Endodermal cell (in vitro differentiated cells): Measurements from ENCODE around the gene ZMIZ1. TPM values are rescaled to one million over a fixed set of nuclear protein-coding genes. Genes with fewer than 3 reads are reported as not detected.

Source experiments
- DNase-seq: peaks from one replicate; pipeline ENCODE4 v3.0.0-alpha.2; 2017
- H3K27ac ChIP-seq: 2 replicates; pipeline ENCODE4 v1.5.1; 2013; ENCODE audit warnings: mild to moderate bottlenecking, low read depth, low read length, moderate library complexity
- H3K27me3 ChIP-seq: 2 replicates; pipeline ENCODE4 v1.6.1; 2013; ENCODE audit warnings: mild to moderate bottlenecking, low read length, moderate library complexity; ENCODE audit not compliant: insufficient read depth, control insufficient read depth, poor library complexity, severe bottlenecking
- H3K36me3 ChIP-seq: 2 replicates; pipeline ENCODE4 v1.7.0; 2013; ENCODE audit warnings: mild to moderate bottlenecking, low read length, moderate library complexity; ENCODE audit not compliant: control insufficient read depth, insufficient read depth
- H3K4me1 ChIP-seq: one replicate; pipeline ENCODE4 v1.7.0; 2013; ENCODE audit warnings: low read length; ENCODE audit not compliant: control insufficient read depth, insufficient read depth
- H3K4me3 ChIP-seq: 2 replicates; pipeline ENCODE4 v1.5.1; 2013; ENCODE audit warnings: mild to moderate bottlenecking, low read length, moderate library complexity
- H3K9ac ChIP-seq: 2 replicates; pipeline ENCODE4 v1.6.1; 2013; ENCODE audit warnings: mild to moderate bottlenecking, low read length, moderate library complexity; ENCODE audit not compliant: poor library complexity, severe bottlenecking; ENCODE audit errors: extremely low read depth
- H3K9me3 ChIP-seq: 2 replicates; pipeline ENCODE4 v1.6.1; 2013; ENCODE audit warnings: mild to moderate bottlenecking, low read length, moderate library complexity; ENCODE audit not compliant: control insufficient read depth
- H3K27ac Mint-ChIP-seq: 2 replicates; pipeline ENCODE4 v1.8.0; 2020; ENCODE audit warnings: mixed read lengths
- H3K27me3 Mint-ChIP-seq: 2 replicates; pipeline ENCODE4 v1.8.0; 2021; ENCODE audit warnings: mild to moderate bottlenecking, mixed read lengths; ENCODE audit not compliant: insufficient read depth
- H3K36me3 Mint-ChIP-seq: 2 replicates; pipeline ENCODE4 v1.8.0; 2020; ENCODE audit warnings: low read depth, mixed read lengths
- H3K4me1 Mint-ChIP-seq: 2 replicates; pipeline ENCODE4 v1.8.0; 2020; ENCODE audit warnings: mixed read lengths
- H3K4me3 Mint-ChIP-seq: 2 replicates; pipeline ENCODE4 v1.8.0; 2020; ENCODE audit warnings: mild to moderate bottlenecking, moderate library complexity, mixed read lengths
- H3K9me3 Mint-ChIP-seq: 2 replicates; pipeline ENCODE4 v1.8.0; 2020; ENCODE audit warnings: mild to moderate bottlenecking, mixed read lengths
- CTCF ChIP-seq: fragments of 200-600 bp; sonication (generic); conservative IDR thresholded peaks from 2 replicates; pipeline ENCODE4 v1.5.0; 2021; ENCODE audit warnings: antibody characterized with exemption, mild to moderate bottlenecking
- WGBS, 2 experiments: methylation state at CpG; one replicate each; pipeline versions ENCODE4 v1.1.5 to v1.1.7; 2013; ENCODE audit warnings: missing lambda C conversion rate in 2 of 2, mixed read lengths in 1 of 2; ENCODE audit not compliant: insufficient coverage in 1 of 2, insufficient read length in 1 of 2; 5-methylcytosine and 5-hydroxymethylcytosine counted together
- total RNA-seq, 2 donors: library from RNA; stranded (reverse); fragmentation: NEBNext Ultra II Directional in 1 of 2; extraction: Animal tissue kit (Norgen Biotek cat#: 25700) in 1 of 2; gene quantifications; 2 replicates in 1 of 2; 3 replicates in 1 of 2; pipeline ENCODE4 v1.2.1, GENCODE V29; 2021

ZMIZ1 gene
- total RNA-seq, 2 donors from 2014 or later: 65.3 to 67.5 TPM

GRCh38 chr10:79143879-79144278 lies 75.1 kb downstream of the ZMIZ1 start:
- WGBS, 2 experiments: 94 to 97% methylated on average over 6 to 11 of the region's 11 CpGs
- H3K4me1 ChIP-seq: peaks cover 5% of the 10 kb centered on the region
- Mint-ChIP-seq H3K27ac (no peak overlapping the region), H3K4me1 (peaks cover 35% of the 10 kb centered on the region), H3K4me3 (no peak overlapping the region), H3K36me3 (peaks cover 42% of the 10 kb centered on the region), H3K9me3 (no peaks in the 10 kb centered on the region), H3K27me3 (no peaks in the 10 kb centered on the region)
- H3K4me3 ChIP-seq: no peak overlapping the region
- TF ChIP-seq CTCF: no peak
- H3K36me3 ChIP-seq: peaks cover 36% of the 10 kb centered on the region
- DNase-seq: no peak
- H3K9me3 ChIP-seq: no peaks in the 10 kb centered on the region
- H3K9ac ChIP-seq: no peak overlapping the region
- no peaks in the 10 kb centered on the region for H3K27me3 ChIP-seq
- H3K27ac ChIP-seq: no peak overlapping the region

- peak overlapping the region; percentile 36 for H3K27ac Mint-ChIP-seq
- WGBS, 2 experiments: 76 to 84% methylated on average over 8 to 12 of the region's 12 CpGs
- no peaks in the 10 kb centered on the region for H3K9me3 ChIP-seq
- H3K4me1 Mint-ChIP-seq: peaks cover 29% of the 10 kb centered on the region
- no peak for TF ChIP-seq CTCF
- no peak for DNase-seq
- peaks cover 11% of the 10 kb centered on the region for H3K4me1 ChIP-seq
- H3K4me3 Mint-ChIP-seq: no peak overlapping the region
- H3K36me3 ChIP-seq: peaks cover 38% of the 10 kb centered on the region
- H3K27me3 ChIP-seq: no peaks in the 10 kb centered on the region
- no peak overlapping the region for H3K4me3 ChIP-seq
- no peaks in the 10 kb centered on the region for H3K9me3 Mint-ChIP-seq
- no peak overlapping the region for H3K9ac ChIP-seq
- peaks cover 40% of the 10 kb centered on the region for H3K36me3 Mint-ChIP-seq
- no peaks in the 10 kb centered on the region for H3K27me3 Mint-ChIP-seq
- no peak overlapping the region for H3K27ac ChIP-seq
Measured at GRCh38 chr10:79144351-79145173, 75.8 kb downstream of the ZMIZ1 start.

- Mint-ChIP-seq H3K27ac (peak overlapping the region; percentile 36), H3K4me1 (peaks cover 29% of the 10 kb centered on the region), H3K9me3 (no peaks in the 10 kb centered on the region), H3K4me3 (no peak overlapping the region), H3K36me3 (peaks cover 37% of the 10 kb centered on the region), H3K27me3 (no peaks in the 10 kb centered on the region)
- peaks cover 33% of the 10 kb centered on the region for H3K36me3 ChIP-seq
- H3K9me3 ChIP-seq: no peaks in the 10 kb centered on the region
- H3K4me1 ChIP-seq: peaks cover 15% of the 10 kb centered on the region
- no peak overlapping the region for H3K9ac ChIP-seq
- peak; percentile 54 for DNase-seq
- H3K4me3 ChIP-seq: no peak overlapping the region
- H3K27me3 ChIP-seq: no peaks in the 10 kb centered on the region
- H3K27ac ChIP-seq: no peak overlapping the region
- no peak for TF ChIP-seq CTCF
- WGBS, 2 experiments: 79 to 91% methylated on average over 1 to 5 of the region's 5 CpGs
Measured at GRCh38 chr10:79145174-79145483, 76.4 kb downstream of the ZMIZ1 start.
